Coronary artery (tissue), 2 donors: ENCODE measurements around the gene TDRD1.

Experiments
- DNase-seq: peaks from one replicate; pipeline ENCODE4 v3.0.0-alpha.2; 2017; ENCODE audit warnings: low spot score
- H3K27ac ChIP-seq, 2 donors: fragments of 200-600 bp; sonication (generic); one replicate each; pipeline ENCODE4 v1.5.1; 2016 to 2019
- H3K4me3 ChIP-seq: fragments of 200-600 bp; sonication (generic); 2 replicates; pipeline ENCODE4 v1.5.1; 2016; ENCODE audit warnings: mild to moderate bottlenecking, moderate library complexity
- TF ChIP-seq, protein P1 (sequence below): fragments of 200-600 bp; sonication (generic); IDR thresholded peaks from one replicate; pipeline ENCODE4 v1.5.1; 2019; ENCODE audit warnings: antibody characterized with exemption

The TDRD1 gene

DNA sequence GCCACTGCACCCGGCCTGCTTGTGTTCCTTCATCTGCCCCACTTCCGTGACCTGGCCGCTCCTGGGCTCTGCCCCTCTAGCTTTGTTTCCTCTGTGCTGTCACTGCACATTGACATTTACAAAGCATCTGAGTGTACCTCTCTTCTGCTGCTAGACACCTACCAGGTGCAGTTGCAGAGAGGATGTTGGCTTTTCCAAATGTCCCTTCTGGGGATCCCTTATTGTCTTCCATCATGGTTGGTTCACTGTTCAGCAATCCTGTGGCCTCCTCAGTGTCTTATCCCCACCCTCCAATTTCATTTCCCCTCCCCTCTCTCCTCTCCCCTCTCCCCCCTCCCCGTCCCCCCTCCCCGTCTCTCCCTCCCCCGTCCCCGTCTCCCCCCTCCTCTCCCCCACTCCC, 73.7 kb downstream of the TDRD1 start:
- Histone ChIP-seq H3K27ac (no peak overlapping the region), H3K4me3 (no peak overlapping the region)
- DNase-seq: no peak
- TF ChIP-seq, protein P1, sequence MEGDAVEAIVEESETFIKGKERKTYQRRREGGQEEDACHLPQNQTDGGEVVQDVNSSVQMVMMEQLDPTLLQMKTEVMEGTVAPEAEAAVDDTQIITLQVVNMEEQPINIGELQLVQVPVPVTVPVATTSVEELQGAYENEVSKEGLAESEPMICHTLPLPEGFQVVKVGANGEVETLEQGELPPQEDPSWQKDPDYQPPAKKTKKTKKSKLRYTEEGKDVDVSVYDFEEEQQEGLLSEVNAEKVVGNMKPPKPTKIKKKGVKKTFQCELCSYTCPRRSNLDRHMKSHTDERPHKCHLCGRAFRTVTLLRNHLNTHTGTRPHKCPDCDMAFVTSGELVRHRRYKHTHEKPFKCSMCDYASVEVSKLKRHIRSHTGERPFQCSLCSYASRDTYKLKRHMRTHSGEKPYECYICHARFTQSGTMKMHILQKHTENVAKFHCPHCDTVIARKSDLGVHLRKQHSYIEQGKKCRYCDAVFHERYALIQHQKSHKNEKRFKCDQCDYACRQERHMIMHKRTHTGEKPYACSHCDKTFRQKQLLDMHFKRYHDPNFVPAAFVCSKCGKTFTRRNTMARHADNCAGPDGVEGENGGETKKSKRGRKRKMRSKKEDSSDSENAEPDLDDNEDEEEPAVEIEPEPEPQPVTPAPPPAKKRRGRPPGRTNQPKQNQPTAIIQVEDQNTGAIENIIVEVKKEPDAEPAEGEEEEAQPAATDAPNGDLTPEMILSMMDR: no peak

DNA sequence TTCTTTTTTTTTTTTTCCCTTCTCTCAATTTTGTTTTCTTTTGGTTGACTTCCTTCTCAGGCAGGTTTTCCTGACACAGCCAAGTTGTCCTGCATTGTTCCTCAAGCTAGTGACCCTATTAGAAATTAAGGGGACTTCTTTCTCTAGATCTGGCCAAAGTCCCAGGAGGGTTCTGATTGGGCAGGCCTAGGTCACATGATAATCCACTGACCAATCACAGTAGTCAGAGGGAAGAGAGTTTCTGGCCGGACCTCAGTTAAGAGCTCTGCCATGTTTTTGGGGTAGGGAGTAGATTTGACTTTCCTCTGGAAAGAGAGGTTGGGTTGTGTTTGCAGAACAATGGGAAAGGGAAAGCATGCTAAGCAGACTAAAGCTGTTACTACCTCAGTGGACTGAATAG, 76.1 kb downstream of the TDRD1 start:
- TF ChIP-seq, protein P1: no peak
- Histone ChIP-seq H3K27ac (no peak overlapping the region), H3K4me3 (no peak overlapping the region)
- DNase-seq: no peak

DNA sequence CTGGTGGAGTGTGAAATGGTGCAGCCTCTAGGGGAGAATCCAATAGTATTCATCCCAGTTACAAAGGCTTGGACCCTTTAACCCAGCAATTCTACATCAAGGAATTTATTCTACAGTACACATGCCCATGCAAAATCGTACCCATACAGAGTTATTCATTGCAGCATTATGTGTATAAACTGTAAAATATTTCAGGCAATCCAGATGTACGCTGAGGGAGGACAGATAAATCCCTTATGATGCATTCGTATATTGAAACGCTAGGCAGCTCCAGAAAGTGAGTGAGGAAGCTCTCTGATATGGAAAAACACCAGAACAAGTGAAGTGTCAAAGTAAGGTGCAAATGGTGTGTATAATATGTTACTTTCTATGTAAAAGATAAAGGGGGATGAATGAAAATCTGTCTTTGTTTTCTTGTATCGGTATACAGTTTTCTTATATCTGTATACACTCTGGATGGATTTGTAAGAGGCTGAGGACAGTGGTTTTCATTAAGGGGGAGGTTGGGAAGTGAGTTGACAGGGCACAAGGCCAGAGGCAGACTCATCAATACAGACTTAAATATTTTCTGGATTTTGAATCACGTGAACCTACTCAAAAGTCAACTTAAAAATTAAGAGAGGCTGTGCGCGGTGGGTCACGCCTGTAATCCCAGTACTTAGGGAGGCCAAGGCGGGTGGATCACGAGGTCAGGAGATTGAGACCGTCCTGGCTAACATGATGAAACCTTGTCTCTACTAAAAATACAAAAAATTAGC, 77.0 kb downstream of the TDRD1 start:
- no peak for DNase-seq
- H3K4me3 ChIP-seq: no peak overlapping the region
- no peak overlapping the region for H3K27ac ChIP-seq
- TF ChIP-seq, protein P1: no peak

DNA sequence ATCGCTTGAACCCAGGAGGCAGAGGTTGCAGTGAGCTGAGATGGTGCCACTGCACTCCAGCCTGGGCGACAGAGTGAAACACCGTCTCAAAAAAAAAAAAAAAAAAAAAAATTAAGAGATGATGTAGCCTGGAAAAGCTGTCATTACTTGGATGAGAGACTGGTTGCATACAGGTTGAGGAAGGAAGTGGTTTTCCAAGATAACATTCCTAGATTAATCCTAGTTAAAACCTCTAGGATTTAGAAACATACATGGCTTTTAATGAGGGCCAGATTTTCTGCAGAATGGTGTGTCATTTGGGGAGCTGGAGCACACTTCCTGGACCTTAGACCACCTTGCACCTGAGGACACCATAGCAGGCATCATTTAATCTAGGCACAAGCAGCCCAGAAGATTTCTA, 77.7 kb downstream of the TDRD1 start:
- no peak for DNase-seq
- Histone ChIP-seq H3K4me3 (no peak overlapping the region), H3K27ac (no peak overlapping the region)
- TF ChIP-seq, protein P1: no peak

DNA sequence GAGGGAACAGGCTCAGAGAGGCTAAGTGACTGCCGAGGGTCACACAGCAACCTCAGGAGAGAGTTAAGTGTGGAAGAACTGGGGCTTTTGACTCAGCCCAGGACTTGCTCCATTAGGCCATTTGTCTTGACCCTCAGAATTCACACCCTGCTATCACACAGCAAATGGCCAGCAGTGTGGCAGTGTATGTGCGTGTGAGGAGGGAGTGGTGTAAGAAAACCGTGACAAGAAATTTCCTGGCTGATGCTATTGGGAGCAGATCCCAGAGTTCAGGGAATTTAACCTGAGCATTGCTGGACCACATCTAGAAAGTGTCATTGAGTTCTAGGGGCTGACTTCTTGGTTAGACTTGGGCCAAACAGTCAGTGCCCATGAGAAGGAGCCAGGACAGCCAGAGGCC, 78.3 kb downstream of the TDRD1 start:
- Histone ChIP-seq H3K27ac (no peak overlapping the region), H3K4me3 (no peak overlapping the region)
- TF ChIP-seq, protein P1: no peak
- no peak for DNase-seq

DNA sequence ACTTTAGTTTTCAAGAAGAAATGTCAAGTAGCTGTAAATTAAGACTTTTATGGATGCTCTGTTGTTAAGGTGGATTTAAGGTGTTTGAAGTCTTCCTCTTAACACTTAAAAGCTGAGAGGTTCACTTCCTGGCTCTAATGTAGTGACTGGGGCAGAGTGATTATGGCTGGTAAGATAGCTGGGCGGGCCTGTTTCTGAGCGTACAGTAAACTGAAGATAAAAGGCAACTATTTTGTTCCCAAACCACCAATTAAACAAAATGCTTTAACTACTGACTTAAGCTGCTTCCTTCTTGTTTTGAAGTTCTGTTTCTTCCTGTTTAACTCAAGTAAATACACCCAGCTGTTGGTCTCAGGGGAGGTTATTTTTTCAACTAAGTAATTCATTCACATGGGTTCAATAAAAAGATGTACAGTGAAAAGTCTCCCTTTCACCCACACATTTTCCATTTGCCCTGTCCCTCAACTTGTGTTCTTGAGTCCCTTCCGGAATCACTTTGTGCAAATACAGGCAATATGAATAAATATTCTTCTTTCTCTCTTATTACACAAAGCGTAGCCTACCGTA, 79.2 kb downstream of the TDRD1 start:
- Histone ChIP-seq H3K4me3 (no peak overlapping the region), H3K27ac (no peak overlapping the region)
- TF ChIP-seq, protein P1: no peak
- DNase-seq: no peak

DNA sequence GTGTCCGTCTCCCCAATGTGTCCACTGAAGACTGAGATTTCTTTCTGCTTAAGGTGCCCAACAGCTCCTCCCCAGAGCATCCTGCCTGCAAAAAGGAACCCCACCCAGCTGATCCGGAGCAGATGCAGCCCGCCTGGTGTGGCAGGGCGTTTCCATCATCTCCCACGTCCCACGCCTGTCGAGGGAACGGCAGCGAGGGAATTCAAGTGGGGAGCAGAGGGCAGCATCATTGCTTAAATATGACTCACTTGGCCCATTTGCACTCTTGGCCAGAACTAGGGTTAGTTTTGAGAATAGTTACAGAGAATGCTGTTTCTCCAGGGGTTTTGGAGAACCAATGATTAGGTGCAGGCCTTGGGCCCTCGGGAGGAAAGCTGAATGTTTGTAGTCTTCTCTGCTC, 80.7 kb downstream of the TDRD1 start:
- TF ChIP-seq, protein P1: no peak
- Histone ChIP-seq H3K4me3 (no peak overlapping the region), H3K27ac (peak overlapping the region in 1 of 2 donors; percentile 21)
- DNase-seq: peak; percentile 80
